ENCODE measurements around the gene PITPNM3.
A peak's percentile ranks its signal among the peaks of the same experiment; 100 is the strongest.

Gene PITPNM3

GRCh38 chr17:6435968-6436367 is 120.4 kb downstream of the PITPNM3 start:
- peak; percentile 62 for DNase-seq

GRCh38 chr17:6435051-6435450 is 121.3 kb downstream of the PITPNM3 start, which contains the start of gene AIPL1:
Gene AIPL1 (minus strand): TSS chr17:6435121. CDS start chr17:6435104, 17 bp downstream.
- no peak for DNase-seq

- no peak for DNase-seq
These were observed 125.6 kb downstream of the PITPNM3 start for GRCh38 chr17:6430769-6431168.

GRCh38 chr17:6429266-6429665 is 127.1 kb downstream of the PITPNM3 start:
- no peak for DNase-seq

- DNase-seq, result no peak
These were observed 128.0 kb downstream of the PITPNM3 start for GRCh38 chr17:6428207-6428965.

GRCh38 chr17:6427279-6427781 is 129.0 kb downstream of the PITPNM3 start:
- peak; percentile 25 for DNase-seq

GRCh38 chr17:6426356-6427101 is 129.8 kb downstream of the PITPNM3 start:
- no peak for DNase-seq

GRCh38 chr17:6425407-6425806 is 130.9 kb downstream of the PITPNM3 start:
- no peak for DNase-seq

- no peak for DNase-seq
These were observed 132.4 kb downstream of the PITPNM3 start for GRCh38 chr17:6423931-6424330.

- DNase-seq, result no peak
These were observed 133.6 kb downstream of the PITPNM3 start for GRCh38 chr17:6422654-6423241.

- DNase-seq, result peak; percentile 73
These were observed 134.4 kb downstream of the PITPNM3 start for GRCh38 chr17:6421700-6422604.

GRCh38 chr17:6420173-6420641 is 136.1 kb downstream of the PITPNM3 start:
- DNase-seq, result no peak

GRCh38 chr17:6415616-6416015 is 140.7 kb downstream of the PITPNM3 start:
- DNase-seq, result no peak

- no peak for DNase-seq
These were observed 143.3 kb downstream of the PITPNM3 start for GRCh38 chr17:6413065-6413464.

- DNase-seq, result no peak
These were observed 147.6 kb downstream of the PITPNM3 start for GRCh38 chr17:6408735-6409134.

GRCh38 chr17:6408276-6408675 is 148.1 kb downstream of the PITPNM3 start:
- no peak for DNase-seq

GRCh38 chr17:6402258-6402657 is 154.1 kb downstream of the PITPNM3 start:
- no peak for DNase-seq
